A549 (cell line): ENCODE measurements around the gene UPK1A.

Experiments used
- CEBPB ChIP-seq, 2 experiments: fragments of >200 bp in 1 of 2; sonication (Bioruptor Twin) in 1 of 2; formaldehyde crosslinking in 1 of 2; IDR thresholded peaks; 2 replicates each; pipeline ENCODE4 v1.6.1; 2012 to 2016
- EP300 ChIP-seq, 2 experiments: fragments of >200 bp; sonication (Bioruptor Twin); formaldehyde crosslinking; IDR thresholded peaks; 2 replicates in 1 of 2; 3 replicates in 1 of 2; pipeline ENCODE4 v1.6.1; 2016 to 2017
- TF ChIP-seq, protein P1 (sequence below): fragments of >200 bp; sonication (Bioruptor Twin); formaldehyde crosslinking; IDR thresholded peaks from 3 replicates; pipeline ENCODE4 v1.5.1; 2016

DNA sequence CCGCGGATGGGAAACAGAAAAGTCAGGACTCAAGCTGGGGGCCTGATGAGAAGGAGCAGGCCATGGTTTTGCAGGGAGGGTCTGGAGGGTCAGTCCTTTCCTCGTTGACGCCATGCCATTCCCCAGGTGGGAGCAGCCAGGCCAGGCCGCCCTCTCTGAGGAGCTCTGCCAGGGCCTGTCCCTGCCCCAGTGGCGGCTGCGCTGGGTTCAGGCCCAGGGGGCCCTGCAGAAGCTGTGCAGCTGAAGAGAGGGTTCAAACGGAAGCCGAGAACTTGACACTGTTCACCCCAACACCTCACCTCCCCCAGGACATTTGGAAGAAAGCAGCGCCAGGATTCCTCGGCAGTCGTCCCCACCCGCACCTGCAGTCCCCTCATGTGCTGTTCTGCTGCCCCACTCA lies 43.6 kb upstream of the UPK1A start:
- TF ChIP-seq, protein P1, sequence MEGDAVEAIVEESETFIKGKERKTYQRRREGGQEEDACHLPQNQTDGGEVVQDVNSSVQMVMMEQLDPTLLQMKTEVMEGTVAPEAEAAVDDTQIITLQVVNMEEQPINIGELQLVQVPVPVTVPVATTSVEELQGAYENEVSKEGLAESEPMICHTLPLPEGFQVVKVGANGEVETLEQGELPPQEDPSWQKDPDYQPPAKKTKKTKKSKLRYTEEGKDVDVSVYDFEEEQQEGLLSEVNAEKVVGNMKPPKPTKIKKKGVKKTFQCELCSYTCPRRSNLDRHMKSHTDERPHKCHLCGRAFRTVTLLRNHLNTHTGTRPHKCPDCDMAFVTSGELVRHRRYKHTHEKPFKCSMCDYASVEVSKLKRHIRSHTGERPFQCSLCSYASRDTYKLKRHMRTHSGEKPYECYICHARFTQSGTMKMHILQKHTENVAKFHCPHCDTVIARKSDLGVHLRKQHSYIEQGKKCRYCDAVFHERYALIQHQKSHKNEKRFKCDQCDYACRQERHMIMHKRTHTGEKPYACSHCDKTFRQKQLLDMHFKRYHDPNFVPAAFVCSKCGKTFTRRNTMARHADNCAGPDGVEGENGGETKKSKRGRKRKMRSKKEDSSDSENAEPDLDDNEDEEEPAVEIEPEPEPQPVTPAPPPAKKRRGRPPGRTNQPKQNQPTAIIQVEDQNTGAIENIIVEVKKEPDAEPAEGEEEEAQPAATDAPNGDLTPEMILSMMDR: no peak
- TF ChIP-seq CEBPB (IDR thresholded peaks at IDR 0.05) (no peak), EP300 (IDR thresholded peaks at IDR 0.05) (no peak)
